LHCN-M2 (cell line): ENCODE results near the gene CDH4. TPM values are rescaled to one million over a fixed set of nuclear protein-coding genes. Genes with fewer than 3 reads are reported as not detected.

Experiments
- DNase-seq: peaks from one replicate; pipeline ENCODE4 v3.0.0-alpha.2; 2012; ENCODE audit warnings: low read depth
- total RNA-seq: library from RNA; depleted of rRNA; stranded (reverse); fragments of >200 nt; gene quantifications from 2 replicates; pipeline ENCODE4 v1.2.3, GENCODE V29; 2014

Gene CDH4
- total RNA-seq, 1 experiment from 2014 or later = 0.98 TPM

- no peak for DNase-seq
These were observed 394.4 kb downstream of the CDH4 start for GRCh38 chr20:61646453-61646852.

- DNase-seq = no peak
These were observed 394.9 kb downstream of the CDH4 start for GRCh38 chr20:61646986-61647385.

DNA sequence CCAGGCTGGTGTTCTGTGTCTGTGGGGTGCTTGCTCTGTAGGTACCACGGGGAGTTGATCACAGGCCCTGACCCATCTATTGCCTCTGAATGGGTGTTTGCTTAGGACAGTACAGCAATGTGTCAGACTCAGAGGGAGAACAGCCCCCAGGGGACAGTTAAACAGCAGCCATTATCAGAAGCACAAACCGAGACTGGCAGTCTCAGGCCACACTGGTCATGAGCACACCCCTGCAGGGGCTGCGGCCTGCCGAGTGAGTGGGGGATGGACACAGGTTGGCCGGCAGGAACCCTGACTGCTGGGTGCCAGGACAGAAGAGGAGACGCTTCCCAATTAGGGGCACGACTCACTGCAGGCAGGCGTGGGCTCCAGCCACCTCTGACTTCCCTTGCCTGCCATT lies 395.6 kb downstream of the CDH4 start:
- no peak for DNase-seq

- DNase-seq = no peak
These were observed 397.2 kb downstream of the CDH4 start for GRCh38 chr20:61649105-61649859.

- DNase-seq = no peak
These were observed 397.8 kb downstream of the CDH4 start for GRCh38 chr20:61649860-61650162.

GRCh38 chr20:61650912-61651733 lies 399.1 kb downstream of the CDH4 start:
- no peak for DNase-seq

- DNase-seq = no peak
These were observed 400.1 kb downstream of the CDH4 start for GRCh38 chr20:61652146-61652545.

- no peak for DNase-seq
These were observed 402.7 kb downstream of the CDH4 start for GRCh38 chr20:61654726-61655125.

GRCh38 chr20:61655591-61655990 lies 403.5 kb downstream of the CDH4 start:
- DNase-seq = no peak

GRCh38 chr20:61656198-61656597 lies 404.1 kb downstream of the CDH4 start:
- DNase-seq = no peak

DNA sequence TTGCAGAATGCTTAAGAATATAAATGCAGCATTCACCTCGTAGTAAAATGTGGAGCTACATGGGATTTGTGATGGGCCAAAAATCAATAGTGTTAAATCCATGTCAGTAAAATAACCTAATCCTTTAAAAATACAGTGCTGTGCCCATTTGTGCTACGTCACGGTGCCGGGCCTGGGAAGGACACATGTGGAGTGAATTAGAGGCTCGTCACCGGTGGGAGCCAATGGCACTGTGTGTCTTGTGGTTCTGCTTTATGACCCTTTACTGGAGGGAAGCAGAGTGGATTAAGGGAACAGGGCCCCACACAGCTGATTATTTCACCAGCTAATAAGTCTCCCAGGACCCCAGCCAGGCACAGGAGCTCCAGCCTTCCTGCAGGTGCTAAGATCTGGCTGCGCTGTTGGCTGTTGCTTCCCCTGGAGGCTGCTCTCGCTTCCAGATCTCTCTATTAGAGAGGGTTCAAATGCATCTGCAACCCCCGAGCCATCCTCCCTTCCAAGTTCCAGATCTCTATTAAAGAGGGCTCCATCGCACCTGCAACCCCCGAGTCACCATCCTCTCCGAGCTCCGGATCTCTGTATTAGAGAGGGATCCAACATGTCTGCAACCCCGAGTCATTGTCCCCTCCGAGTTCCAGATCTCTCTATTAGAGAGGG lies 405.8 kb downstream of the CDH4 start:
- no peak for DNase-seq

DNA sequence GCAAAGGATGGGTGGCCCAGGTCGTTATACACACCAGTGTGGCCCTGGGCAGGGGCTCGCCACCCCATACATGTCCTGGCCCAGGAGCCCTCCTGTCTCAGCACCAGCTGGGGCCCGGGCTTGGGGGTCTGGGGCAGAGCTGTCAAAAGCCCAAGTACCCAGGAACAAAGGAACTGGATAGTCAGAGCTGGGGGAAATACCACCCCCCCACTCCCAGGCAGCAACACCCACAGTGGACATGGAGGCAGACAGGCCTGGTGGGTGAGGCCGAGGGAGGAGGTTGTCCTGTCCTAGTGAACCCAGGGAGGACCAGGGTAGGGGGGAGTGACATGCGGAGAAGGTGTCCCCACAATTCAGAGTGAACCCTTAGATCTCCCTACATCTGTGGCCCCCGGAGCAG lies 406.5 kb downstream of the CDH4 start:
- no peak for DNase-seq

DNA sequence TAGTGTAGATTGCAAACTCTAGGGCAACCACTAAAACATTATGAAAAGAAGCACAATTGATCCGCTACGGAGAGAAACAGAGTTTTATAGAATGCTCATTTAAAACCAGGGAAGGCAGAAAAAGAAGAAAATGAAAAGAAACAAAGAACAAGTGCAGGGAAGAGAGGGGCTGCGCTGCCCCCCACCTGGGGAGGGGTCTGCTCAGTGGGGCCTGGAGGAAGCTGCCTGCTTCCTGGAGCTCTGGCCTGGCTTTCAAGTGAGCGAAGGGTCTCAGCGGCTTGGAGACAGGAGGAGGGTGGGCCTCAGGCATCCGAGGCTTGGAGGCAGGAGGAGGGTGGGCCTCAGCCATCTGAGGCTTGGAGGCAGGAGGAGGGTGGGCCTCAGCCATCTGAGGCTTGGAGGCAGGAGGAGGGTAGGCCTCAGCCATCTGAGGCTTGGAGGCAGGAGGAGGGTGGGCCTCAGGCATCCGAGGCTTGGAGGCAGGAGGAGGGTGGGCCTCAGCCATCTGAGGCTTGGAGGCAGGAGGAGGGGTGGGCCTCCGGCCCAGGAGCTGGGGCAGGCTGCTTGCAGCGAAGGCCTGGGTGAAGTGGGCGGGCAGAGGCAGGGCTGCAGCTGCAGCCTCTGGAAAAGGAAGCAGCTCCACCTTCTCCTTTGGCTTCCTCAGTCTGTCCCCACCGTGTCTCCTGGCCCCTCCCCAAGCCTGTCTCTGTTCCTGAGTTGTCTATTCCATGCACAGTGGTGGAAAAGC lies 407.4 kb downstream of the CDH4 start:
- no peak for DNase-seq

DNA sequence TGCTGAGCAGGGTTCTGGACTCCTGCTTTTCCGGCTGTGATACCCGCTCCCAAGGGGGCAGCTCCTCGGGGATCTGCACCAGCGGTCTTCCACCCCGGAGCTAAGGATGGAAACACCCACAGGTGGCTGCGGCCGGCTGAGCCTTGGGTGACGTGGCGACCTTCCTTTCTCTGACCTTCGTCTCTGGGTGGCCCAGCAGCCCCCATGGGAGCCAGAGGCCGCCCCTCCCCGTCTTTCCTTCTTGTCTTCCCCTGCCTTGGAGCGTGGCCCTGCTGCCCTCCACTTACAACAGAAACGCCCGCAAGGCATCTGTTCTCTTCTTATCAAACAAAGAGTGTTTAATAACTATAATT lies 407.9 kb downstream of the CDH4 start:
- DNase-seq = no peak

- no peak for DNase-seq
These were observed 408.5 kb downstream of the CDH4 start for GRCh38 chr20:61660559-61660958.

- DNase-seq = no peak
These were observed 409.0 kb downstream of the CDH4 start for GRCh38 chr20:61661025-61661424.

GRCh38 chr20:61661583-61661982 lies 409.5 kb downstream of the CDH4 start:
- no peak for DNase-seq

- no peak for DNase-seq
These were observed 410.3 kb downstream of the CDH4 start for GRCh38 chr20:61662226-61662967.

DNA sequence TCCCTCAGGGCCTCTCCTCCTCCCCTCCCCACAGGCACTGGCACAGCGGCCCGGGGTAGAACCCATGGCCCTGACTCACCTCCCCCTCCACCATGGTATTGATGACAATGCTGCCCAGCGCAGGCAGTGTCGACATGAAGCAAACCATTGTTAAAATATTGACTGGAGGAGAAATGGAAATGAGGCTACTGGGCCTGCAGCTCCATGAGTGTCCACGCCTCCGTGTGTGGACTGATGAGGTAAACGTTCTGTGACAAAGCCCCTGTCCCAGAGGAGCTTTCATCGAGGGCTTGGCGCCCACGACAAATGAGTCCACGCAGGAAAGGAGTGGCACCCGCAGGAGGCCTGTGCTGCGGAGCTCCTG lies 410.9 kb downstream of the CDH4 start:
- no peak for DNase-seq

- no peak for DNase-seq
These were observed 411.7 kb downstream of the CDH4 start for GRCh38 chr20:61663521-61664425.
